ENCODE data around the gene MRPL49. TPM values are rescaled to one million over a fixed set of nuclear protein-coding genes. Genes with fewer than 3 reads are reported as not detected.

The MRPL49 gene
- total RNA-seq, 1 experiment from 2014 or later = 55.9 TPM

GRCh38 chr11:65096926-65097325 lies 25.2 kb upstream of the MRPL49 start:
- Mint-ChIP-seq H3K9me3 (no peaks in the 10 kb centered on the region), H3K4me3 (peak overlapping the region; percentile 90), H3K27ac (no peak overlapping the region), H3K36me3 (peaks cover 8% of the 10 kb centered on the region), H3K4me1 (peaks cover 6% of the 10 kb centered on the region), H3K27me3 (ENCODE audit: low read depth) (no peaks in the 10 kb centered on the region)
- CTCF ChIA-PET = interaction anchor here (0.6 to 9.9 kb wide), 6 partner anchors 15 to 372 kb away, joined by 3 to 104 read pairs (median 4); partner anchors contain the start of genes ARL2, TM7SF2 and ZNHIT2
- POLR2A ChIA-PET = interaction anchor here (0.6 to 1.6 kb wide), 6 partner anchors 14 to 913 kb away, joined by 3 to 9 read pairs (median 4); partner anchors contain the start of genes BATF2, FAU, MRPL49 and TM7SF2
- TF ChIP-seq NFYB (CRISPR knock-in tag; conservative IDR thresholded peaks at IDR 0.05; ENCODE audit: low read depth) (no peak), ZNF416 (CRISPR knock-in tag; IDR thresholded peaks at IDR 0.05) (no peak), ATF6 (CRISPR knock-in tag; IDR thresholded peaks at IDR 0.05) (no peak), NR3C1 (CRISPR knock-in tag; conservative IDR thresholded peaks at IDR 0.05; ENCODE audit: low read depth) (no peak), RELA (CRISPR knock-in tag; IDR thresholded peaks at IDR 0.05; ENCODE audit: borderline replicate concordance) (no peak), SOX15 (CRISPR knock-in tag; IDR thresholded peaks at IDR 0.05) (no peak), CBFB (CRISPR knock-in tag; IDR thresholded peaks at IDR 0.05; ENCODE audit: low read depth) (no peak), MAX (CRISPR knock-in tag; IDR thresholded peaks at IDR 0.05) (no peak), IRF2 (CRISPR knock-in tag; IDR thresholded peaks at IDR 0.05; ENCODE audit: borderline replicate concordance, low read depth) (no peak), EMX1 (CRISPR knock-in tag; IDR thresholded peaks at IDR 0.05) (no peak), NR2C2 (CRISPR knock-in tag; IDR thresholded peaks at IDR 0.05) (no peak), FOXK1 (CRISPR knock-in tag; IDR thresholded peaks at IDR 0.05) (no peak), MLX (CRISPR knock-in tag; IDR thresholded peaks at IDR 0.05) (no peak), ATF3 (CRISPR knock-in tag; conservative IDR thresholded peaks at IDR 0.05) (no peak), CREB1 (CRISPR knock-in tag; IDR thresholded peaks at IDR 0.05) (no peak), TEAD1 (CRISPR knock-in tag; IDR thresholded peaks at IDR 0.05) (no peak), ZNF138 (CRISPR knock-in tag; conservative IDR thresholded peaks at IDR 0.05) (no peak), OVOL2 (CRISPR knock-in tag; IDR thresholded peaks at IDR 0.05; ENCODE audit: borderline replicate concordance) (no peak), FOXP1 (CRISPR knock-in tag; IDR thresholded peaks at IDR 0.05; ENCODE audit: borderline replicate concordance) (no peak)
- ATAC-seq (no peak), DNase-seq (ENCODE audit: low spot score) (no peak)

- no peak for DNase-seq (ENCODE audit: low spot score)
- no peak overlapping the region for H3K4me3 Mint-ChIP-seq
- no peaks in the 10 kb centered on the region for H3K9me3 Mint-ChIP-seq
- peaks cover 11% of the 10 kb centered on the region for H3K36me3 Mint-ChIP-seq
- ChIA-PET CTCF (interaction anchor here (9.9 kb wide), 1 partner anchor 11 kb away, joined by 104 read pairs; the partner anchor contains the start of gene TM7SF2), POLR2A (interaction anchor here (1.0 kb wide), 1 partner anchor 17 kb away, joined by 10 read pairs; the partner anchor contains the start of gene ZNHIT2)
- H3K27me3 Mint-ChIP-seq (ENCODE audit: low read depth) = no peaks in the 10 kb centered on the region
- no peak for ATAC-seq
- H3K27ac Mint-ChIP-seq = no peak overlapping the region
- peaks cover 4% of the 10 kb centered on the region for H3K4me1 Mint-ChIP-seq
- TF ChIP-seq ATF2 (CRISPR knock-in tag; IDR thresholded peaks at IDR 0.05; ENCODE audit: borderline replicate concordance, low read depth) = no peak
- TF ChIP-seq MYBL2 (CRISPR knock-in tag; IDR thresholded peaks at IDR 0.05) = no peak
- no peak for TF ChIP-seq RORB (CRISPR knock-in tag; IDR thresholded peaks at IDR 0.05)
- no peak for TF ChIP-seq NR1H2 (CRISPR knock-in tag; IDR thresholded peaks at IDR 0.05)
Measured at GRCh38 chr11:65100674-65101350, 21.3 kb upstream of the MRPL49 start.

Data from WTC11 (cell line).